ENCODE data around the gene ZNRF4.

- TF ChIP-seq, protein P1, sequence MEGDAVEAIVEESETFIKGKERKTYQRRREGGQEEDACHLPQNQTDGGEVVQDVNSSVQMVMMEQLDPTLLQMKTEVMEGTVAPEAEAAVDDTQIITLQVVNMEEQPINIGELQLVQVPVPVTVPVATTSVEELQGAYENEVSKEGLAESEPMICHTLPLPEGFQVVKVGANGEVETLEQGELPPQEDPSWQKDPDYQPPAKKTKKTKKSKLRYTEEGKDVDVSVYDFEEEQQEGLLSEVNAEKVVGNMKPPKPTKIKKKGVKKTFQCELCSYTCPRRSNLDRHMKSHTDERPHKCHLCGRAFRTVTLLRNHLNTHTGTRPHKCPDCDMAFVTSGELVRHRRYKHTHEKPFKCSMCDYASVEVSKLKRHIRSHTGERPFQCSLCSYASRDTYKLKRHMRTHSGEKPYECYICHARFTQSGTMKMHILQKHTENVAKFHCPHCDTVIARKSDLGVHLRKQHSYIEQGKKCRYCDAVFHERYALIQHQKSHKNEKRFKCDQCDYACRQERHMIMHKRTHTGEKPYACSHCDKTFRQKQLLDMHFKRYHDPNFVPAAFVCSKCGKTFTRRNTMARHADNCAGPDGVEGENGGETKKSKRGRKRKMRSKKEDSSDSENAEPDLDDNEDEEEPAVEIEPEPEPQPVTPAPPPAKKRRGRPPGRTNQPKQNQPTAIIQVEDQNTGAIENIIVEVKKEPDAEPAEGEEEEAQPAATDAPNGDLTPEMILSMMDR (IDR thresholded peaks at IDR 0.05) = no peak
- TF ChIP-seq NR3C1 (CRISPR knock-in tag; conservative IDR thresholded peaks at IDR 0.05; ENCODE audit: low read depth) (no peak), ZNF263 (CRISPR knock-in tag; IDR thresholded peaks at IDR 0.05; ENCODE audit: low read depth) (no peak), ZBTB21 (CRISPR knock-in tag; IDR thresholded peaks at IDR 0.05; ENCODE audit: borderline replicate concordance) (no peak), SP1 (CRISPR knock-in tag; conservative IDR thresholded peaks at IDR 0.05) (no peak), ESRRA (CRISPR knock-in tag; IDR thresholded peaks at IDR 0.05; ENCODE audit: borderline replicate concordance) (no peak), NFYB (CRISPR knock-in tag; conservative IDR thresholded peaks at IDR 0.05; ENCODE audit: low read depth) (no peak), ZNF425 (CRISPR knock-in tag; conservative IDR thresholded peaks at IDR 0.05) (no peak)
Measured at GRCh38 chr19:5424192-5424973, 30.8 kb upstream of the ZNRF4 start.

Measured in WTC11 (cell line).